ENCODE results near the gene GTF3C5.
"Not testable (repeated sequence)": the region's sequence is repeated elsewhere in the genome, so short reads cannot be mapped to it uniquely, and the experiment has no call there.

The GTF3C5 gene

DNA sequence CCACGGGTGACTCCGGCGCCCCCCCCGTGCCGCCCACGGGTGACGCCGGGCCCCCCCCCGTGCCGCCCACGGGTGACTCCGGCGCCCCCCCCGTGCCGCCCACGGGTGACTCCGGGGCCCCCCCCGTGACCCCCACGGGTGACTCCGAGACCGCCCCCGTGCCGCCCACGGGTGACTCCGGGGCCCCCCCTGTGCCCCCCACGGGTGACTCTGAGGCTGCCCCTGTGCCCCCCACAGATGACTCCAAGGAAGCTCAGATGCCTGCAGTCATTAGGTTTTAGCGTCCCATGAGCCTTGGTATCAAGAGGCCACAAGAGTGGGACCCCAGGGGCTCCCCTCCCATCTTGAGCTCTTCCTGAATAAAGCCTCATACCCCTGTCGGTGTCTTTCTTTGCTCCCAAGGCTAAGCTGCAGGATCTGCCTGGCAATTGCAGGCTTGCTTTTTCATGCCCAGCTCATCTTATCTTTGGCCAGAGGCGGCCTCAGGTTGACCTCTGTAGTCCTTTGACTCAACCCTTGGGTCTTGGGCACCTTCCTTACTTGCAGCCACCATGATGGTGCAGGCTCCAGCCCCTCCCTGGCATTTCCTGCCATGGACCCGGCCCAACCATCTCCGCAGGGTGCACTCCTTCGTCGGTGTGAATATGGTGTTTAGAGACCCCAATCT, 40.8 kb downstream of the GTF3C5 start:
- no peak for DNase-seq (ENCODE audit: low read depth)

DNA sequence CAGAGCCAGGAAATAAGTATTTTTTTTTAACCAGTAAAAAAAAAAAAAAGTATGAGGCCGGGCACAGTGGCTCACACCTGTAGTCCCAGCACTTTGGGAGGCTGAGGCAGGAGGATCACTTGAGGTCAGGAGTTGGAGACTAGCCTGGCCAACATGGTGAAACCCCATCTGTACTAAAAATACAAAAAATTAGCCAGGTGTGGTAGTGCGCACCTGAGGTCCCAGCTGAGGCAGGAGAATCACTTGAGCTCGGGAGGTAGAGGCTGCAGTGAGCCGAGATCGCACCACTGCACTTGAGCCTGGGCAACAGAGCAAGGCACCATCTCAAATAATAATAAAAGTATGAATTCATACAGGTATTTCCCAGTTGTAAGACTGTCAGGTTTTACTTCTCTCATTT, 41.4 kb downstream of the GTF3C5 start:
- DNase-seq (ENCODE audit: low read depth): not testable (repeated sequence)

DNA sequence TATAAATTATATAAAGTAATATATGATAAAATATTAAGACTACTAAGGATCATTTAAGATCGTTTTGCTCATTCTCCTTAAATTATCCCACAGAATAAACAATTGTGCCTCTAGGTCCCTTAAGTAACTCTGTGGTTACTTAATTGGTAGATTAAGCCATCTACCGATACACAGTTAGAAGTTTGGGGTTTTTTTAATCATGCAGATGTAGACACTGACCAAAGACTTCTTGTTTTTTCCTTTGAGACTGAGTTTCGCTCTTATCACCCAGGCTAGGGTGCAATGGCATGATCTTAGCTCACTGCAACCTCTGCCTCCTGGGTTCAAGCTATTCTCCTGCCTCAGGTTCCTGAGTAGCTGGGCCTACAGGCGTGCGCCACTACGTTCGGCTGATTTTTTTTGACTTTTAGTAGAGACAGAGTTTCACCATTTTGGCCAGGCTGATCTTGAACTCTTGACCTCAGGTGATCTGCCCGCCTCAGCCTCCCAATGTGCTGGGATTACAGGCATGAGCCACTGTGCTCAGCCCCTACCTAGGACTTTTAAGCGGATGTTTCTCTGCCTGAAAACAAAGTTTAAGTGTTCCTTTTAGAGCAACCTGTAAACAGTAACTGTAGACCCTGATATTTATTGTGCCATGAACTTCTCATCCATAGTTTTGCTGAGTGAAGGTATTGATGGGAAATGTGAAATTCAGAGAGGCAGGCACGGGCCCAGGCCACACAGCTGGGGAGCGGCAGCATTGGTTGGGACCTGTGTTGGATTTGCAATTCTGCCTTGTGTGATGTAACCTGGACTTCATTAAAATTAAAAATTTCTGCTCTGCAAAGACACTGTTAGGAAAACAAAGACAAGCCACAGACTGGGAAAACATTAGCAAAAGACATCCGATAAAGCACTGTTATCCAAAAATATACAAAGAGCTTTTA, 42.6 kb downstream of the GTF3C5 start:
- no peak for DNase-seq (ENCODE audit: low read depth)

DNA sequence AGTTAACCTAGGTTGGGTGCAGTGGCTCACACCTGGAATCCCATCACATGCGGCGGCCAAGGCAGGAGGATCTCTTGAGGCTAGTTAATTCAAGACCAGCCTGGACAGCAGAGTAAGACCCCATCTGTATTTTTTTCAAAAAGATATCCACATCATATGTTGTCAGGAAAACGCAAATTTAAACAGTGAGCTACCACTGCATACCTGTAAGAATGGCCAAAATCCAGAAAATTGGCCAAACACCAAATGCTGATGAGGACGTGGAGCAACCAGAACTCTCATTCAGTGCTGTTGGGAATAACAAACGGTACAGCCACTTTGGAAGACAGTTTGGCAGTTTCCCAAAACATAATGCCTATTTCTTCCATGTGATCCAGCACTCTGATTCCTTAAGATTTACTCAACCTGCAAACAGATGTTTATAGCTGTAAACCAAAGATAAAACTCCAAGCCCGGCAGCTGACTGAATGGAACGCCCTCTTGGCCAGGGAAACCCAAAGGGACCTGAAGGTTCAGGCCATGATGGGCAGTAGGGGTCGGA, 43.4 kb downstream of the GTF3C5 start:
- DNase-seq (ENCODE audit: low read depth): no peak

DNA sequence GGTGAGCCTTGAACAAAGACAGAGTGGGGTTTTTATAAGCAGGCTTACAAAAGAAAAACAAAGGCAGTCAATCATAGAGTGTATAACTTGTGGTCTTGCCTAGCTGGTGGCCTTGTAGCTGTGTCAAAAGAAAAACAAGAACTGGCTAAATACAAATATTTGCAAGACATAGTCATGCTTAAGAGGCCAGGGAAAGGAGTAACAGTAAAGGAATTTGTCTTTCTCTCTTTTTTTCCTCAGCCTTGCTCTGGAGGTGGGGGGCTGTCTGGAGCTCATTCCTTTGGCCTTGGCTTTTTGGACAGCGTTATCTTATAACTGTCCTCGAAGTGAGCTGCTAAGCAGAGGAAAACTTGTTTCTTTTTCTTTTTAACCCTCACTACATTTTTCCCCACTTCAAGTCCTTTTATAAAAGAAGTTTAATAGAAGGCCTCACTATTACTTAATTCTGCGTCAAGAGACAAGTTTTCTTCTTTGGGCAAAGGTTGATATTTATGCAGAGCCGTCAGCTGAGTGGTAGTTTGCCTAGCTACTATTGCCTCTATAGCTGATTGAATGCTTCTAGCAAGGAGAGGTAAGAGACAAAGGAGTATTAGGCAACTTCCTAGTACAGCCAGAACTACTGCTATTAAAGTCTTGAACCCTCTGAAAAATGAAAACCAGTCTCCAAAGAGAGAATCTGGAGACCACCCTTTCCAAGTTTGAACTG, 45.3 kb downstream of the GTF3C5 start:
- peak; percentile 30 for DNase-seq (ENCODE audit: low read depth)

DNA sequence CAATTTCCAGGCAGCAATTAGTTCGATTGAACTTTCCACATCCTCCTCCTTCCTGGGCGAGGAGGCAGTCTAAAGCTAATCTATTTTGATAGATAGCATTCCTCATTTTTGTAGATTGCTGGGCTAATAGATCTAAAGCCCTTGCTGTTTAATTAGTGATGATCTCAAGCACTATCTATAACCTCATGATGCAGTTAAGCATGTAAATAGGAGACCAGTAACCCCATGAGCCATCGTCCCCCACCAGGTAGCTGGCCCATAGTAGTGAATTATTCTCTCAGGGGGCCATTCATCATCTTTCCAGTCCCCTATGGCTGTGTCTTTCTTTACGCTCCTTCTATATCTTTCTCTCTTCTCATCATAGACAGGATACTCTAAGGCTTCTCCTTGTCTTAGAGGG, 45.9 kb downstream of the GTF3C5 start:
- no peak for DNase-seq (ENCODE audit: low read depth)

DNA sequence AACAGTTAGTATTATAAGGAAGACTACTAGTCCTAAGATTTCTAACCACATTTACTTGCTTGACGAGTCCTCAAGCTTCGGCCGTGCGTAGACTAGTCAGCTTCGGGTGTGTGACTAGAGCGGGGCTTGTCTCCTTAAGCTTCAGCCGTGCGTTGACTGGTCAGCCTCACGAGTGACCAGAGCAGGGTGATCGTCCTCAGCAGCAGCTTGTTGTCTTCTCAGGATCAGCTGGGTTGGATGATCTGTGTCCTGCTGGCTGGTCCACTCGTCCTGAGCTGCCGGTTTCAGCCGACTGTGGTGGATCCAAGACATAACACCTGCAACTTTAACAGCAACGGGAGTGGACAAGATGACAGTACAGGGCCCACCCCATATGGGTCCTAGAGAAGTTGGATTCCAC, 47.7 kb downstream of the GTF3C5 start:
- DNase-seq (ENCODE audit: low read depth): no peak

DNA sequence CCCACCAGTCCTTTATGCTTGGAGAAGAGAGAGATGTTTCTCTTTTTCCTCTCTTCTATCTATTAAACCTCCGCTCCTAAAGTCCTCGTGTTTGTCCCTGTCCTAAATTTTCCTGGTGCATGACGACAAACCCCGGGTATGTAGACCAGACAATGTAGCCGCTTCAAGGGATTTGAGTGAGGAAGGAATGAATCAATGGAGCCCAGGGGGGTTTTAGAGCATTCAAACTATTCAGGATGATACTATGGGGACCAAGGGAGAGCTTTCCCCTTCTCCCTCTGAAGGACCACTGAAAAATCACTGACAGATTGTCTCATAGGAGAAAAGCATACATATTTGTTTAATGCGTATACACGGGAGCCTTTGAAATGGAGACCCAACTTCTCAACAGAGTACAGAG, 49.4 kb downstream of the GTF3C5 start:
- no peak for DNase-seq (ENCODE audit: low read depth)

DNA sequence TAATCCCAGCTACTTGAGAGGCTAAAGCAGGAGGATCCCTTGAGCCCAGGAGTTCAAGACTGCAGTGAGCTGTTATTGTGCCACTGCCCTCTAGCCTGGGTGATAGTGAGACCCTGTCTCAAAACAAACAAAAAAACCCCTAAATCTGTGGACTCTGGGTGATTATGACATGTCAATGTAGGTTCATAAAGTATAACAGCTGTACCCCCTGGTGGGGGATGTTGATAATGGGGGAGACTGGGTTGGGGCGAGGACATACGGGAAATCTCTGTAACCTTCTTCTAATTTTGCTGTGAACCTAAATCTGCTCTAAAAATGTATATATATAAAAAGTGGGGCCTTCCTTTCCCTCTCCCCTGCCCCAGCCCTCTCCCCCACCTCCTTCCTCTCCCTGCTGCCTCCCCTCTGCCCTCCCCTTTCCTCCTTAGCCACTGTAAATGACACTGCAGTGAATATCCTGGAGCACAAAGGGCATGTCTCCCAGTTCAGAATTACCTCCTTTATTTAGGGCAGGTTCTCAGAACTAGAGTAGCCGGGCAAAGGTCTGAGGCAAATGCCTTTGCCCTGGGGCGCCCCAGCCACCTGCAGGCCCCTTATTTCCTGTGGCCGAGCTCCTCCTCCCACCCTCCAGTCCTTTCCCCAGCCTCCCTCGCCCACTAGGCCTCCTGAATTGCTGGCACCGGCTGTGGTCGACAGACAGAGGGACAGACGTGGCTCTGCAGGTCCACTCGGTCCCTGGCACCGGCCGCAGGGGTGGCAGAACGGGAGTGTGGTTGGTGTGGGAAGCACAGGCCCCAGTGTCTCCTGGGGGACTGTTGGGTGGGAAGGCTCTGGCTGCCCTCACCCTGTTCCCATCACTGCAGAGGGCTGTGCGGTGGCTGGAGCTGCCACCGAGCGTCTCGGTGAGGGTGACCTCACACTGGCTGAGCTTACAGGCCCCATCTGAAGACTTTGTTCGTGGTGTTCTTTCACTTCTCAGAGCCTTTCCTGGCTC, 50.3 kb downstream of the GTF3C5 start:
- DNase-seq (ENCODE audit: low read depth): not testable (repeated sequence)

DNA sequence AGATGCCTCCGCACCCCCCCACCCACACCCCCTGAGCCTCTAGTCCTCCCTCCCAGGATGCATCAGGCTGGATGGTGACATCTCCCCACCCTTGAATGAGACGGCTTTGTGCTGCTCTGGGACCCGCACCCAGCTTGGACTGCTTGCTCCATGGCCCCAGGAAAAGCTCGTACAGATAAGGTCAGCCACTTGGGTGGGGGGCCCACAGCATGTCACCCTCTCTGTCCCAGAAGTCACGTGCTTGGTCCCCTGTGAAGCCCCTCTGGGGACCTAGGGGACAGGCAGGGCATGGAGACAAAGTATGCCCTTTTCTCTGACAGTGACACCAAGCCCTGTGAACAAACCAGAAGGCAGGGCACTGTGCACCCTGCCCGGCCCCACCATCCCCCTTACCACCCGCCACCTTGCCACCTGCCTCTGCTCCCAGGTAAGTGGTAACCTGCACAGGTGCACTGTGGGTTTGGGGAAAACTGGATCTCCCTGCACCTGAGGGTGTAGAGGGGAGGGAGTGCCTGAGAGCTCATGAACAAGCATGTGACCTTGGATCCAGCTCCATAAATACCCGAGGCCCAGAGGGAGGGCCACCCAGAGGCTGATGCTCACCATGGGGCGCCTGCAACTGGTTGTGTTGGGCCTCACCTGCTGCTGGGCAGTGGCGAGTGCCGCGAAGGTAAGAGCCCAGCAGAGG, 51.3 kb downstream of the GTF3C5 start:
- not testable (repeated sequence) for DNase-seq (ENCODE audit: low read depth)

DNA sequence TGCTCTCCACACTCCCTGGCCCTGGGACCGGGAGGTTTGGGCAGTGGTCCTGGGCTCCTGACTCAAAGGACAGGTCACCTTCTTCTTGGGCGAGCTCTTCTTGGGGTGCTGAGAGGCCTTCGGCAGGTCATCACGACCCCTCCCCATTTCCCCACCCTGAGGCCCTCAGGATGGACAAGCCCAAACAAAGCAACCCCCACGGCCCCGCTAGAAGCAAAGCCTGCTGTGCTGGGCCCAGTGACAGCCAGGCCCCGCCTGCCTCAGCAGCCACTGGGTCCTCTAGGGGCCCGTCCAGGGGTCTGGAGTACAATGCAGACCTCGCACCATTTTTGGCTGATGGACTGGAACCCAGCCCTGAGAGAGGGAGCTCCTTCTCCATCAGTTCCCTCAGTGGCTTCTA, 52.9 kb downstream of the GTF3C5 start:
- DNase-seq (ENCODE audit: low read depth): not testable (repeated sequence)

DNA sequence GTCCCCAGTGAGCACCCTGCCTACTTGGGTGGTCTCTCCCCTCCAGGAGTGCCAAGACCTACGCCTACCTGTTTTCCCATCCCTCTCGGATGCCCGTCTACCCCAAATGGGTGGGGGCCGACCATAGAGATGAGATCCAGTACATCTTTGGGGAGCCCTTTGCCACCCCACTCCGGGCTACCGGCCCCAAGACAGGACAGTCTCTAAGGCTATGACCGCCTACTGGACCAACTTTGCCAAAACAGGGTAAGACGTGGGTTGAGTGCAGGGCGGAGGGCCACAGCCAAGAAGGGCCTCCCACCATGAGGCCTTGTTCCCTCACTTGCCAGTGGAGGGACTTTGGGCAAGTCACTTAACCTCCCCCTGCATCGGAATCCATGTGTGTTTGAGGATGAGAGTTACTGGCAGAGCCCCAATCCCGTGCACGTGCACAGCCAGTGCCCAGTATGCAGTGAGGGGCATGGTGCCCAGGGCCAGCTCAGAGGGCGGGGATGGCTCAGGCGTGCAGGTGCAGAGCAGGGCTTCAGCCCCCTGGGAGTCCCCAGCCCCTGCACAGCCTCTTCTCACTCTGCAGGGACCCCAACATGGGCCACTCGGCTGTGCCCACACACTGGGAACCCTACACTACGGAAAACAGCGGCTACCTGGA, 55.5 kb downstream of the GTF3C5 start:
- DNase-seq (ENCODE audit: low read depth): not testable (repeated sequence)

DNA sequence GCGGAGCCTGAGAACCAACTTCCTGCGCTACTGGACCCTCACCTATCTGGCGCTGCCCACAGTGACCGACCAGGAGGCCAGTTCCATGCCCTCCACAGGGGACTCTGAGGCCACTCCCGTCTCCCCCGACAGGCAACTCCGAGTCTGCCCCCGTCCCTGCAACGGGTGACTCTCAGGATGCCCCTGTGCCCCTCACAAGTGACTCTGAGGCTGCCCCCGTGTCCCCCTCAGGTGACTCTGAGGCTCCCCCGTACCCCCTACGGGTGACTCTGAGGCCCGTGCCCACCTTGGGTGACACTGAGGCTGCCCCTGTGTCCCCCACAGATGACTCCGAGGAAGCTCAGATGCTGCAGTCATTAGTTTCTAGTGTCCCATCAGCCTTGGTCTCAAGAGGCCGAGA, 56.1 kb downstream of the GTF3C5 start:
- no peak for DNase-seq (ENCODE audit: low read depth)

DNA sequence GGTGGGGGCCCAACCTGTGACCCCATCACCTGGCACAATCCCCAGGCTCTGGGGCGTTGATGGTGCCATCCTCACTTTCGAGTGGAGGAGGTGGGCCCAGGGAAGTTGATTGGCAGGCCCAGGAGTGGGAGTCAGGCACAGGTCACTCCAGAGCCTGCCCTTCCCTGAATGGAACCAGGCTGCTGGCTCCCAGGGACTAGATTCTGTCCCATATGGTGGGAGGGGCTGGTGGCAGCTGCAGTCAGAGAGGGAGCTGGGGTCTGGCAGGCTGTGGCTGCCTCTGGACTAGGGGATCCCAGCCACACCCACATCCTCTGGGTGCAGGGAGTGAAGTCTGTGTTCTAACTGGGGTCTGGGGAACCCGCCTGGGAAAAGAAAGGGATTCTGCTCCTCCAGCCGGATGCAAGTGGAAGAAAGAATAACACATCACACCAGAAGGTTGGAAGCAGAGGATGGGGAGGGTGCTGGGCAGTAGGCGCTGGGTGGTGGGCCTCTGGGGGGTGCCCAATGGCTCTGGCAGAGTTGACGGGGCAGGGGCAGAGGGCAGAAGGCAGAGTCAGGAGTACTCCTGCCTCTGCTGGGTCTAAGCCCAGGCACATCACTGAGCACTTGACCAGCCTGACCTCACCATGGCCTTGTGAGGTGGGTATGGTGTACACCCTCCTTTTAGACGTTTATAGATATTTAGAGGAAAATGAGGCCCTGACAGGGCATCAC, 56.8 kb downstream of the GTF3C5 start:
- no peak for DNase-seq (ENCODE audit: low read depth)

DNA sequence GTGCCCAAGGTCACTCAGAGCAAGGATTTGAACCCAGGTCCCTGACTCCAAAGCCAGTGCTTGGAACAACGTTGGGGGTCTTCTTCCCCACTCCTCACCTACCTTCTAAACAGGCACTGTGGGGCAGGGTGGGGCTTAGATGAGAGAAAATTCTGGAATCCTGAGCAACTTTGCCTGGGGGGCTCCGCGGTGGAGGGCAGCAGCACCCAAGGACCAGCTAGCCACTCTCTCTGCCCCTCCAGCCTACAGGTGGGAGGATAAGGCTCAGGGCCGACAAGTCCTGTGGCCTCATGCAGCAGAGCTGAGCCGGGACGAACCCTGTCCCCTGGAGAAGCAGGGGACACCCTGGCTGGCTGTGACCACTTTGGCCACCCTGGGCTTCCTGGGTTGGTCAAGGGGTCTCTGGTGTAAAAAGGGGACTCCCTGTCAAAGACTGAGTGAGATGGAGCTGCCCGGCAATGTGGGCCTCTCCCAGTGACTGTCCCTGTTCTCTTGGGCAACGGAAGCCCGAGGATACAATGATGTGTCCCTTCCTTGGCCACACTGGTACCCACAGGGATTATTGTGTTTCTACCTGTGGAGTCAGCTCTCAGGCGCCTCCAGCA, 57.5 kb downstream of the GTF3C5 start:
- no peak for DNase-seq (ENCODE audit: low read depth)

DNA sequence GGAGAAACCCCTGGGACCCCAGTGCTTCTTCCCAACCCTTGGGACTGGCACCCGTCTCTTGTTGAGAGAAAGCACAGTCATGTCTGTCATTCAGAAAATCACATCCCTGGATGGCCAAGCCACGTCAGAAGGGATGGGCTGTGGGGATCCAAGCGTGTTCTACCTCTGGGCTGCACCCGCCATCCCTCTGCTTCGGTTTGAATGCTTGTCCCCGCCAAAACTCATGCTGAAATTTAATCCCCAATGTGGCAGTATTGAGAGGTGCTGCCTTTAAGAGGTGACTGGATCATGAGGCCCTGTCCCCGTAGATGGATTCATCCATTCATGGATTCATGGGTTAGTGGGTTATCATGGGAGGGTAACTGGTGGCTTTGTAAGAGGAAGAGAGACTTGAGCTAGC, 58.0 kb downstream of the GTF3C5 start:
- no peak for DNase-seq (ENCODE audit: low read depth)

DNA sequence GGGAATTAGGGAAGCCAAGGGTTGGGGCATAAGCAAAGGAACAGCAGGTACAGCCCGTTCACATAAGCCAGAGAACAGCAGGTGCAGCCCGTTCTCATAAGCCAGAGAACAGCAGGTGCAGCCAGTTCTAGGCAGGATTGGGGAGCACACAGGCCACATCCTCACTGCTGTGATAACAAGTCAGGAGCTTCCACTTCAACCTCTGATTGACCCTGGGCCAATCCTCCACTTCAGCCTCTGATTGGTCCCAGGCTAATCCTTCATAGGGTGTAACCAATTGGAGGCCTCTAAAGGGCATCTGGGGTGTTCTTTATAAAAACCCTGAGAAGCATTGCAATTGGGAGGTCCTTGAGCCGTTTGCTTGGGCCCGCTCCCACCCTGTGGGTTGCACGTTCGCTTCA, 58.5 kb downstream of the GTF3C5 start:
- no peak for DNase-seq (ENCODE audit: low read depth)

DNA sequence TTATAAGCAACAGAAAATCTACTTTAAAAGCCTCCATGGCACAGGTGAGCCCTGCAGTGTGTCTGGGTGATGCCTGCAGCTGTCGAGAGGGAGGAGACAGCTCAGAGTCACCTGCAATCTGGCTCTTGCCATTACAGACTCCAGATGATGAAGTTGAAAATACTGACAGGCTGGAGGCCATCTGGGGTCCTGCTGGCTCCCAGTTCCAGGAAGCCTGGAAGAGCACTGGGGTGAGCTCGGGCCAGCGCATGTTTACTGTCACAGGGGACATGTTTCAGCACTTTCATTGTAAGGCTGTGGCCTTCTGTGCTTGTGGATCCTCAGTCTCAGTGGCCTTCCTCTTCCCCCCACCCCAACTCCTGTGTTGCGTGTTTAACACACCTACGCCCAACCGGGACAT, 59.4 kb downstream of the GTF3C5 start:
- no peak for DNase-seq (ENCODE audit: low read depth)

DNA sequence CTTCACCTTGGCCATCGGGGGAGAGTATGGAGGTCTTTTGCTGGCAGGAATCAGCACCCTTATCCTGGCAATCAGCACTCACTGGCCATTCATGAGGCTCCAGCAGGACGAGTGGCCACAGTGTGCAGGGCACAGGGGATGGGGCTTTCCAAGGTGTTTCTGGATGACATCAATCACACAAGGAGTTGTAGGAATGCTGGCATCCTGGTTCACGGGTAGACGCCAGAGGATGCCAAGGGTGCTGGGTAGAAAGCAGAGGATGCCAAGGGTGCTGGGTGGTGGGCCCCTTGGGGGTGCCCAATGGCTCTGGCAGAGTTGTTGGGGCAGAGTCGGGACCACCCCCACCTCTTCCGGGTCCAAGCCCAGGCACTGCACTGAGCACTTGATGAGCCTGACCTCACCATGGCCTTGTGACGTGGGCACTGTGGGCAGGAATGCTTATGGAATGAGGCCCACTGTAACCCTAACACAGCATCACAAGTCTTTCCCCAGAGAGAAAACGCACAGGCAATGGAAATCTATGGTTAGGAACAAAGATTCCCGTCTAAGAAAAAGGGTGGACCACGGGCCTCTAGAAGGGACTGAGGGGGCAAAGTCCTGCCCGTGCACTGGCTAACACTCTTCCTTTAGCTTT, 60.1 kb downstream of the GTF3C5 start:
- no peak for DNase-seq (ENCODE audit: low read depth)
